ENCODE results near the gene UPK2.

DNA sequence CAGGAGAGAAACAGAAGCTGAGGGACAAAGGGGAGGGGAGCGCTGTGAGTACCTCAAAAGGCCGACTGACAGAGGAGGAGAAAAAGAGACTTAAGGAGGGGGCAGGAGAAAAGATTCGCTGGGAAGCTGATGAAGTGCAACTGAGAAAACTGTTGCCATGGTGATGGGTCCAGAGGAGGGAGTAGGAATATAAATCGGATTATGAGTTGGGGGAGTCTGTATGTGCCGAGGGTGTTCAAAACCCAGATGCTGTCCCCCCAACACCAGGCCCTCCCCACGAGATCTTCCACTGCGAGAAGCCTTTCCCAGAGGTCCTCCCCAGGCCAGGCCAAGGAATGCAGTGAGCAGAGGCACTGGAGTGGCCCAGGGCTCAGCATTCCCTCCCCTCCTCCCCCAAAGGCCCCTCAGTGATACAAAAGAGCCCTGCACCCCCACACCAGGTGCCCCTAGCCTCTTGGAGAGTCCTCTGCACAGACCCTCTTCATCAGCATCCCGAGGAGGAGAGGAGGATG lies 16.6 kb upstream of the UPK2 start:
- TF ChIP-seq CREB1 (IDR thresholded peaks at IDR 0.05; ENCODE audit: low read depth) = no peak
- TF ChIP-seq TAF1 (IDR thresholded peaks at IDR 0.05; ENCODE audit: borderline replicate concordance, low read depth, low read length) = no peak
